Upper lobe of left lung (tissue), 6 donors: ENCODE measurements around the gene PNMT. TPM values are rescaled to one million over a fixed set of nuclear protein-coding genes. Genes with fewer than 3 reads are reported as not detected.
"Not testable (repeated sequence)": the region's sequence is repeated elsewhere in the genome, so short reads cannot be mapped to it uniquely, and the experiment has no call there.

Experiments
- ATAC-seq, 2 donors: fragments of 200-7000 bp; cut with Tn5 transposase; one replicate each; pipeline ENCODE4 v1.9.1; 2022; ENCODE audit warnings: mild to moderate bottlenecking in 2 of 2, moderate library complexity in 2 of 2; ENCODE audit not compliant: low FRiP score in 2 of 2
- DNase-seq, 2 donors: peaks; one replicate each; pipeline ENCODE4 v3.0.0-alpha.2; 2019 to 2020
- H3K27ac ChIP-seq, 4 donors: fragments of 200-600 bp; sonication (generic); one replicate each; pipeline ENCODE4 v1.5.1; 2016 to 2019
- H3K27me3 ChIP-seq, 4 donors: fragments of 200-600 bp; sonication (generic); one replicate each; pipeline ENCODE4 v1.5.1; 2017 to 2019
- H3K36me3 ChIP-seq, 4 donors: fragments of 200-600 bp; sonication (generic); one replicate each; pipeline ENCODE4 v1.5.1; 2016 to 2019
- H3K4me1 ChIP-seq, 4 donors: fragments of 200-600 bp; sonication (generic); one replicate each; pipeline ENCODE4 v1.5.1; 2018 to 2019
- H3K4me3 ChIP-seq, 4 donors: fragments of 200-600 bp; sonication (generic); one replicate each; pipeline ENCODE4 v1.5.1; 2017 to 2019; ENCODE audit warnings: mild to moderate bottlenecking in 2 of 4, moderate library complexity in 1 of 4
- H3K9me3 ChIP-seq, 4 donors: fragments of 200-600 bp; sonication (generic); one replicate each; pipeline ENCODE4 v1.5.1; 2018 to 2019
- EP300 ChIP-seq, 4 donors: sonication (generic); formaldehyde crosslinking; IDR thresholded peaks; one replicate each; pipeline ENCODE4 v1.5.1; 2017; ENCODE audit warnings: antibody characterized with exemption in 4 of 4, control low read depth in 2 of 4
- POLR2A ChIP-seq, 4 donors: fragments of 450-650 bp; IDR thresholded peaks; one replicate each; pipeline ENCODE4 v1.5.1; 2016 to 2017; ENCODE audit warnings: antibody characterized with exemption in 4 of 4, mild to moderate bottlenecking in 2 of 4
- POLR2AphosphoS5 ChIP-seq, 2 donors: sonication (generic); formaldehyde crosslinking; IDR thresholded peaks; one replicate each; pipeline ENCODE4 v1.5.1; 2017; ENCODE audit warnings: antibody characterized with exemption in 2 of 2
- WGBS, 2 donors: methylation state at CpG; one replicate each; pipeline ENCODE4 v1.1.5; 2017 to 2018; 5-methylcytosine and 5-hydroxymethylcytosine counted together
- total RNA-seq, 6 donors: library from RNA; depleted of rRNA in 4 of 6; stranded (reverse); fragments of >200 nt in 4 of 6; gene quantifications; one replicate each; pipeline versions ENCODE4 v1.1.0 to v1.2.1, GENCODE V29; 2016 to 2021
- TF ChIP-seq, protein P1 (sequence below), 6 experiments: fragments of 450-650 bp in 4 of 6; fragments of 200-600 bp in 2 of 6; sonication (generic) in 2 of 6; IDR thresholded peaks; one replicate each; pipeline ENCODE4 v1.5.1; 2016 to 2019; ENCODE audit warnings: antibody characterized with exemption in 6 of 6
- donor health status: DM: no; HTN: no; CAD: no; lungs with moderate emphysema.
- donor health status: DM: no; HTN: yes; CAD: no; lungs with severe emphysema.

Gene PNMT
- total RNA-seq, 6 donors from 2014 or later: 3.1 to 21.3 (median 7.0) TPM

DNA sequence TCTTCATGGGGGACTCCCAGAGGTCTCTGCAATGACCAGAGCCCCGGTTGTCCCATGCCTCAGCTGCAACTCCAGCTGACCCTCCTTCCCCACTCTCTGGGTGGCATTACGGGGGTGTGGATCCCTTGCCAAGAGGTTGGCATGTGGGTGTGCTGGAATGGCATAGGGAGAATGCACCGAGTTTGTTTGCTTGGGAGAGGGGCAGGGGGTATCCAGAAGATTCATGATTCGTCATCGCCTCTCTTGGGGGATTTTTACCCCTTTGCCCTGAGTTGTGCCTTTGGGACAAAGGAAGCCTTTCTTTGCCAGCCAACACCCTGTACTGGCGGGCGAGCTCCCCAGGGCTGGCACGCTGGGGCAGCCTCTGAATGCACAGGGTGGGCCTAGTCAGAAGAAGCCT lies 38.1 kb downstream of the PNMT start:
- Histone ChIP-seq H3K4me1 (peaks cover 21 to 62% (median 50%) of the 10 kb centered on the region in 4 donors), H3K27ac (peak overlapping the region; percentile 62 to 83 (median 80)), H3K9me3 (no peaks in the 10 kb centered on the region), H3K27me3 (no peaks in the 10 kb centered on the region), H3K36me3 (peaks cover 10 to 43% (median 35%) of the 10 kb centered on the region in 4 donors), H3K4me3 (no peak overlapping the region)
- DNase-seq: no peak
- 63 to 78% methylated on average over 6 to 8 of the region's 8 CpGs for WGBS, 2 donors
- no peak for TF ChIP-seq POLR2AphosphoS5 (IDR thresholded peaks at IDR 0.05)
- TF ChIP-seq, protein P1, sequence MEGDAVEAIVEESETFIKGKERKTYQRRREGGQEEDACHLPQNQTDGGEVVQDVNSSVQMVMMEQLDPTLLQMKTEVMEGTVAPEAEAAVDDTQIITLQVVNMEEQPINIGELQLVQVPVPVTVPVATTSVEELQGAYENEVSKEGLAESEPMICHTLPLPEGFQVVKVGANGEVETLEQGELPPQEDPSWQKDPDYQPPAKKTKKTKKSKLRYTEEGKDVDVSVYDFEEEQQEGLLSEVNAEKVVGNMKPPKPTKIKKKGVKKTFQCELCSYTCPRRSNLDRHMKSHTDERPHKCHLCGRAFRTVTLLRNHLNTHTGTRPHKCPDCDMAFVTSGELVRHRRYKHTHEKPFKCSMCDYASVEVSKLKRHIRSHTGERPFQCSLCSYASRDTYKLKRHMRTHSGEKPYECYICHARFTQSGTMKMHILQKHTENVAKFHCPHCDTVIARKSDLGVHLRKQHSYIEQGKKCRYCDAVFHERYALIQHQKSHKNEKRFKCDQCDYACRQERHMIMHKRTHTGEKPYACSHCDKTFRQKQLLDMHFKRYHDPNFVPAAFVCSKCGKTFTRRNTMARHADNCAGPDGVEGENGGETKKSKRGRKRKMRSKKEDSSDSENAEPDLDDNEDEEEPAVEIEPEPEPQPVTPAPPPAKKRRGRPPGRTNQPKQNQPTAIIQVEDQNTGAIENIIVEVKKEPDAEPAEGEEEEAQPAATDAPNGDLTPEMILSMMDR (IDR thresholded peaks at IDR 0.05): no peak
- TF ChIP-seq POLR2A (IDR thresholded peaks at IDR 0.05): no peak
- no peak for TF ChIP-seq EP300 (IDR thresholded peaks at IDR 0.05)
- no peak for ATAC-seq

DNA sequence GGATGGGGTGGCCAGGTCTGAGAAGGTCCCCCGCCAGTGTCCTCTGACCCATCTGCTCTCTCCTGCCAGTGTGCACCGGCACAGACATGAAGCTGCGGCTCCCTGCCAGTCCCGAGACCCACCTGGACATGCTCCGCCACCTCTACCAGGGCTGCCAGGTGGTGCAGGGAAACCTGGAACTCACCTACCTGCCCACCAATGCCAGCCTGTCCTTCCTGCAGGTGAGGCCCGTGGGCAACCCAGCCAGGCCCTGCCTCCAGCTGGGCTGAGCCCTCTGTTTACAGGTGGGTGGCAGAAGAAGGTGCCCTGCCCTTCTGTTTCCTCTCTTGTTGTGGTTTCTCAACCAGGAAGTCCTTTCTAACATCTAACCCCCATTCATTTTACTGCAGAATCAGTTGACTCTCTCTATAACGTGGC lies 38.7 kb downstream of the PNMT start:
- ATAC-seq (no peak), DNase-seq (no peak)
- 60 to 78% methylated on average over 2 to 7 of the region's 7 CpGs for WGBS, 2 donors
- no peaks in the 10 kb centered on the region for H3K27me3 ChIP-seq
- peaks cover 17 to 56% (median 47%) of the 10 kb centered on the region in 4 donors for H3K4me1 ChIP-seq
- H3K4me3 ChIP-seq: no peak overlapping the region
- no peaks in the 10 kb centered on the region for H3K9me3 ChIP-seq
- peaks cover 13 to 48% (median 40%) of the 10 kb centered on the region in 4 donors for H3K36me3 ChIP-seq
- TF ChIP-seq EP300 (IDR thresholded peaks at IDR 0.05) (no peak), POLR2AphosphoS5 (IDR thresholded peaks at IDR 0.05) (no peak), POLR2A (IDR thresholded peaks at IDR 0.05) (no peak)
- TF ChIP-seq, protein P1 (IDR thresholded peaks at IDR 0.05): no peak
- H3K27ac ChIP-seq: peak overlapping the region; percentile 62 to 83 (median 80)

DNA sequence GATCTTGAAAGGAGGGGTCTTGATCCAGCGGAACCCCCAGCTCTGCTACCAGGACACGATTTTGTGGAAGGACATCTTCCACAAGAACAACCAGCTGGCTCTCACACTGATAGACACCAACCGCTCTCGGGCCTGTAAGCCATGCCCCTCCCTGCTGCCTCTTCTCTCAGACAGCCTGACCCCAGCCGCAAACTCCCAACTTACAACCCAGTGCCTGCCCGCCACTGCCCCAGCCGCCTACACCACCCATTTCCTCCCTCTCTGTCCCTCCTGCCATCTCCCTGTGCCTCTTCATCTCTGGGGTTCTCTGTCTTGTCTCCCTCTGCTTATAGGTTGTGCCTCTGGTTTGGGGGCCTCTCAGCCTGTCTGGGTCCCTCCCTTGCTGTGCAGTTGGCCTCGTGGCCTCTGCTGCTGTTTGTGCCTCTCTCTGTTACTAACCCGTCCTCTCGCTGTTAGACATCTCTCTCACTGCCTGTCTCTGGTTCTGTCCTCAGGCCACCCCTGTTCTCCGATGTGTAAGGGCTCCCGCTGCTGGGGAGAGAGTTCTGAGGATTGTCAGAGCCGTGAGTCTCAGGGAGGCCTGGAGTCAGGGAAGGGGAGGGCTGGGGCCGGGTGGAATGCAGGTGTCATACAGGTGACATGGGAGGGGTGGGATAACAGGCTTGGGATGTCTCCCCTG lies 41.2 kb downstream of the PNMT start:
- ATAC-seq (no peak), DNase-seq (no peak)
- no peak overlapping the region for H3K27ac ChIP-seq
- TF ChIP-seq EP300 (IDR thresholded peaks at IDR 0.05) (no peak), POLR2AphosphoS5 (IDR thresholded peaks at IDR 0.05) (no peak), POLR2A (IDR thresholded peaks at IDR 0.05) (no peak)
- TF ChIP-seq, protein P1 (IDR thresholded peaks at IDR 0.05): no peak
- H3K36me3 ChIP-seq: peaks cover 13 to 72% (median 48%) of the 10 kb centered on the region in 4 donors
- H3K4me1 ChIP-seq: peaks cover 7 to 31% (median 27%) of the 10 kb centered on the region in 4 donors
- no peaks in the 10 kb centered on the region for H3K27me3 ChIP-seq
- H3K9me3 ChIP-seq: no peaks in the 10 kb centered on the region
- H3K4me3 ChIP-seq: no peak overlapping the region
- 88% methylated on average over 13 to 14 of the region's 14 CpGs for WGBS, 2 donors

DNA sequence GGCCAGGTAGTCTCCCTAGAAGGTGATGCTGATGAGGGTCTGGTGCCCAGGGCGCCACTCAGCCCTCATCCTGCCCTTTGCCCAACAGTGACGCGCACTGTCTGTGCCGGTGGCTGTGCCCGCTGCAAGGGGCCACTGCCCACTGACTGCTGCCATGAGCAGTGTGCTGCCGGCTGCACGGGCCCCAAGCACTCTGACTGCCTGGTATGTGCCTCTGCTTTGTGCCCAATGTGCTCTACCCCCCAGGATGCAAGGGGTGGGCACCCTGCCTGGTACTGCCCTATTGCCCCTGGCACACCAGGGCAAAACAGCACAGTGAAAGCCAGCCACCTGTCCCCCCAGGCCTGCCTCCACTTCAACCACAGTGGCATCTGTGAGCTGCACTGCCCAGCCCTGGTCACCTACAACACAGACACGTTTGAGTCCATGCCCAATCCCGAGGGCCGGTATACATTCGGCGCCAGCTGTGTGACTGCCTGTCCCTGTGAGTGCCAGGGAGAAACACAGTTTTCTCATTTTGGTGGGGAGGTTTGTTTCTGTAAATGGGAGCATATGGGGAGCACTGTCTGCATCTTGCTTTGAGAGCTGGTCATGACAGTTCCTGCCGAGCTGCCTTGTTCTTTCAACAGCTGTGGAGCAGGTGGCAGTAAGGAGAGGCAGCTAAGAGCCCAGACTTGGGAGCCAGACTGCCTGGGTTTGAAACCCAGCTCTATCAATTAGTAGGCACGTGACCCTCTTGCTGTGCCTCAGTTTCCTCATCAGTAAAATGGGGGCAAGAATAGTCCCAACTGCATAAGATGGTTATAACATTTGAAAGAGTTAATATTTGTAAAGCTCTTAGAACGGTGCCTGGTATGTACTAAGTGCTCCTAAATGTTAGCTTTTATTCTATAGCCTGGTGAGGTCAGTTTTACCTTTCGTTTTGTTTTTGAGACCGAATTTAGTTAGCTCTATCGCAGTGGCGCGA lies 42.0 kb downstream of the PNMT start:
- no peaks in the 10 kb centered on the region for H3K9me3 ChIP-seq
- peak in 1 of 2 donors; percentile 65 for DNase-seq
- no peak for TF ChIP-seq POLR2AphosphoS5 (IDR thresholded peaks at IDR 0.05)
- TF ChIP-seq, protein P1 (IDR thresholded peaks at IDR 0.05): no peak
- no peak for TF ChIP-seq EP300 (IDR thresholded peaks at IDR 0.05)
- TF ChIP-seq POLR2A (IDR thresholded peaks at IDR 0.05): no peak
- H3K27ac ChIP-seq: no peak overlapping the region
- no peak for ATAC-seq
- no peaks in the 10 kb centered on the region for H3K27me3 ChIP-seq
- H3K4me3 ChIP-seq: no peak overlapping the region
- H3K36me3 ChIP-seq: peaks cover 13 to 79% (median 52%) of the 10 kb centered on the region in 4 donors
- peaks cover 7 to 23% (median 20%) of the 10 kb centered on the region in 4 donors for H3K4me1 ChIP-seq
- WGBS, 2 donors: 86 to 88% methylated on average over 8 to 20 of the region's 20 CpGs

DNA sequence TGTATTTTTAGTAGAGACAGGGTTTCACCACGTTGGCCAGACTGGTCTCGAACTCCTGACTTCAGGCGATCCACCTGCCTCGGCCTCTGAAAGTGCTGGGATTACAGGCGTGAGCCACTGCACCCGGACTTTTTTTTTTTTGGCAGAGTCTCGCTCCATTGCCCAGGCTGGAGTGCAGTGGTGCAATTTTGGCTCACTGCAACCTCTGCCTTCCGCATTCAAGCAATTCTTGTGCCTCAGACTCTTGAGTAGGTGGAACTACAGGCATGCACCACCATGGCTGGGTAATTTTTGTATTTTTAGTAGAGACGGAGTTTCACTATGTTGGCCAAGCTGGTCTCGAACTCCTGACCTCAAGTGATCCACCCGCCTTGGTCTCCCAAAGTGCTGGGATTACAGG lies 42.8 kb downstream of the PNMT start:
- WGBS, 2 donors: 87 to 96% methylated on average over 11 of the region's 11 CpGs
- not testable (repeated sequence) for H3K4me3 ChIP-seq, ATAC-seq, H3K27ac ChIP-seq, H3K9me3 ChIP-seq, H3K27me3 ChIP-seq, DNase-seq
- Histone ChIP-seq H3K36me3 (peaks cover 13 to 87% (median 60%) of the 10 kb centered on the region in 4 donors), H3K4me1 (peaks cover 7 to 18% (median 16%) of the 10 kb centered on the region in 4 donors)
